Endothelial cell of umbilical vein (primary cell): ENCODE data around the gene CCS.

Experiments used
- CTCF ChIP-seq, 2 donors: IDR thresholded peaks; 1 replicate in 1 of 2; 2 replicates in 1 of 2; pipeline ENCODE4 v1.5.1; 2011; ENCODE audit warnings: low read length in 2 of 2, mild to moderate bottlenecking in 2 of 2, moderate library complexity in 2 of 2, control low read depth in 1 of 2, inconsistent platforms in 1 of 2, low read depth in 1 of 2; ENCODE audit not compliant: insufficient read depth in 1 of 2; ENCODE audit errors: extremely low read depth in 1 of 2
- EZH2 ChIP-seq: IDR thresholded peaks from 2 replicates; pipeline ENCODE4 v1.6.1; 2012; ENCODE audit warnings: borderline replicate concordance, low read depth, mild to moderate bottlenecking, moderate library complexity, low read length, inconsistent platforms; ENCODE audit not compliant: severe bottlenecking
- POLR2A ChIP-seq: IDR thresholded peaks from 2 replicates; pipeline ENCODE4 v1.6.1; 2012; ENCODE audit warnings: low read depth, mild to moderate bottlenecking, control low read depth, low read length
- POLR2AphosphoS5 ChIP-seq: IDR thresholded peaks from 2 replicates; pipeline ENCODE4 v1.6.1; 2012; ENCODE audit warnings: low read depth, mild to moderate bottlenecking, control low read depth, low read length, moderate library complexity; ENCODE audit not compliant: insufficient read depth

GRCh38 chr11:66643745-66644437 lies 50.9 kb downstream of the CCS start:
- no peak for TF ChIP-seq CTCF (IDR thresholded peaks at IDR 0.05; ENCODE audit: extremely low read depth in 1 of 2, insufficient read depth in 1 of 2, low read depth in 1 of 2, low read length in 2 of 2)
- no peak for TF ChIP-seq POLR2A
- TF ChIP-seq POLR2AphosphoS5 = no peak
- no peak for TF ChIP-seq EZH2
